H1 (cell line): ENCODE data around the gene MAFG. TPM values are rescaled to one million over a fixed set of nuclear protein-coding genes. Genes with fewer than 3 reads are reported as not detected.

Experiments used
- CTCF ChIA-PET: fragments of 300-600 bp; sonication (Branson Sonifier 250); formaldehyde crosslinking; loops from one replicate; lab custom pipeline; 2021; ENCODE audit not compliant: partially characterized antibody; lab: Charles Lee
- POLR2A ChIA-PET: fragments of 300-600 bp; sonication (Branson Sonifier 250); formaldehyde crosslinking; loops from one replicate; lab custom pipeline; 2021; ENCODE audit warnings: inconsistent platforms; ENCODE audit not compliant: partially characterized antibody; lab: Charles Lee
- DNase-seq, 2 experiments: peaks; one replicate each; pipeline versions ENCODE4 v3.0.0 to v3.0.0-alpha.2; 2010 to 2022; ENCODE audit warnings: low spot score in 2 of 2, low read depth in 1 of 2, mixed read lengths in 1 of 2
- FAIRE-seq: peaks from 2 replicates; lab custom pipeline; 2011; peaks lifted over from hg19 to GRCh38; lab: Jason Lieb, UNC
- H2AFZ ChIP-seq: 2 replicates; pipeline ENCODE4 v1.8.1; 2012; ENCODE audit warnings: low read length, inconsistent platforms
- H2AK5ac ChIP-seq: 2 replicates; pipeline ENCODE4 v1.6.1; 2013; ENCODE audit warnings: low read depth, low read length
- H2BK120ac ChIP-seq: replicated peaks from 2 replicates; pipeline ENCODE3; 2013; ENCODE audit warnings: low read depth, low read length, inconsistent platforms
- H2BK12ac ChIP-seq: 2 replicates; pipeline ENCODE4 v1.6.1; 2013; ENCODE audit warnings: low read depth, low read length
- H2BK15ac ChIP-seq: 2 replicates; pipeline ENCODE4 v1.6.1; 2013; ENCODE audit warnings: low read length
- H2BK20ac ChIP-seq: 2 replicates; pipeline ENCODE4 v1.6.1; 2013; ENCODE audit warnings: low read length
- H2BK5ac ChIP-seq: 2 replicates; pipeline ENCODE4 v1.6.1; 2013; ENCODE audit warnings: low read depth, low read length
- H3K14ac ChIP-seq: 2 replicates; pipeline ENCODE4 v1.6.1; 2013; ENCODE audit warnings: inconsistent platforms; ENCODE audit not compliant: insufficient read length
- H3K18ac ChIP-seq: 2 replicates; pipeline ENCODE4 v1.6.1; 2013; ENCODE audit warnings: low read length; ENCODE audit errors: extremely low read depth
- H3K23ac ChIP-seq: 2 replicates; pipeline ENCODE4 v1.6.1; 2013; ENCODE audit warnings: inconsistent platforms; ENCODE audit not compliant: insufficient read length
- H3K23me2 ChIP-seq: 2 replicates; pipeline ENCODE4 v1.6.1; 2013; ENCODE audit warnings: low read depth, low read length
- H3K27ac ChIP-seq: 2 replicates; pipeline ENCODE4 v1.6.1; 2011; ENCODE audit warnings: low read depth, low read length, inconsistent platforms
- H3K27me3 ChIP-seq, 4 experiments: replicated peaks in 1 of 4; 1 replicate in 1 of 4; 2 replicates in 3 of 4; pipeline versions ENCODE4 v1.6.1 to v1.8.1; 2011 to 2013; ENCODE audit warnings: low read length in 3 of 4, mild to moderate bottlenecking in 3 of 4, inconsistent platforms in 2 of 4, mixed read lengths in 2 of 4, moderate library complexity in 1 of 4; ENCODE audit not compliant: control insufficient read depth in 3 of 4, insufficient read depth in 3 of 4; ENCODE audit errors: extremely low read depth in 1 of 4
- H3K36me3 ChIP-seq, 4 experiments: 2 replicates each; pipeline versions ENCODE4 v1.6.1 to v1.8.1; 2011 to 2013; ENCODE audit warnings: mild to moderate bottlenecking in 4 of 4, low read length in 3 of 4, moderate library complexity in 2 of 4, control low read depth in 1 of 4, inconsistent platforms in 1 of 4; ENCODE audit not compliant: insufficient read depth in 4 of 4, control insufficient read depth in 2 of 4
- H3K4ac ChIP-seq: replicated peaks from 2 replicates; pipeline ENCODE3; 2013; ENCODE audit warnings: low read length, low read depth, mixed read lengths, inconsistent platforms; ENCODE audit not compliant: insufficient read length
- H3K4me1 ChIP-seq, 4 experiments: replicated peaks in 1 of 4; 1 replicate in 1 of 4; 2 replicates in 3 of 4; pipeline versions ENCODE4 v1.6.1 to v1.8.1; 2011 to 2013; ENCODE audit warnings: low read length in 3 of 4, inconsistent platforms in 2 of 4, mixed read lengths in 1 of 4; ENCODE audit not compliant: insufficient read depth in 4 of 4, control insufficient read depth in 3 of 4
- H3K4me2 ChIP-seq, 2 experiments: 2 replicates each; pipeline versions ENCODE4 v1.6.1 to v1.8.1; 2011 to 2013; ENCODE audit warnings: low read depth in 2 of 2, low read length in 2 of 2, control low read depth in 1 of 2, inconsistent platforms in 1 of 2, mild to moderate bottlenecking in 1 of 2; ENCODE audit not compliant: insufficient read depth in 1 of 2
- H3K4me3 ChIP-seq, 4 experiments: fragments of 200-600, 300-600 bp in 1 of 4; sonication (generic), shearing (Covaris generic), sonication (Bioruptor Twin) in 1 of 4; 2 replicates each; pipeline versions ENCODE4 v1.5.1 to v1.8.1; 2011 to 2016; ENCODE audit warnings: low read length in 4 of 4, low read depth in 3 of 4, control low read depth in 2 of 4, inconsistent platforms in 2 of 4, mild to moderate bottlenecking in 2 of 4, mixed read lengths in 1 of 4, moderate library complexity in 1 of 4; ENCODE audit not compliant: insufficient read depth in 2 of 4; ENCODE audit errors: extremely low read depth in 1 of 4
- H3K56ac ChIP-seq: replicated peaks from 2 replicates; pipeline ENCODE3; 2013; ENCODE audit warnings: low read depth, mild to moderate bottlenecking, mixed read lengths, low read length, inconsistent platforms; ENCODE audit not compliant: insufficient read length
- H3K79me1 ChIP-seq: 2 replicates; pipeline ENCODE4 v1.6.1; 2013; ENCODE audit warnings: low read depth, low read length, control low read depth
- H3K79me2 ChIP-seq, 2 experiments: 2 replicates each; pipeline versions ENCODE4 v1.6.1 to v1.8.1; 2012 to 2013; ENCODE audit warnings: low read length in 2 of 2, mild to moderate bottlenecking in 2 of 2, inconsistent platforms in 1 of 2; ENCODE audit not compliant: insufficient read depth in 2 of 2, control insufficient read depth in 1 of 2
- H3K9ac ChIP-seq, 4 experiments: replicated peaks in 1 of 4; 1 replicate in 1 of 4; 2 replicates in 3 of 4; pipeline versions ENCODE4 v1.6.1 to v1.8.1; 2011 to 2013; ENCODE audit warnings: low read depth in 3 of 4, low read length in 3 of 4, control low read depth in 2 of 4, mild to moderate bottlenecking in 2 of 4, moderate library complexity in 2 of 4, inconsistent platforms in 1 of 4; ENCODE audit errors: extremely low read depth in 1 of 4
- H3K9me3 ChIP-seq, 2 experiments: 2 replicates each; pipeline versions ENCODE4 v1.6.1 to v1.8.1; 2012 to 2013; ENCODE audit warnings: mild to moderate bottlenecking in 2 of 2, moderate library complexity in 2 of 2, control low read depth in 1 of 2, inconsistent platforms in 1 of 2, low read depth in 1 of 2, low read length in 1 of 2, mixed read lengths in 1 of 2; ENCODE audit not compliant: insufficient read depth in 2 of 2
- H4K20me1 ChIP-seq, 2 experiments: replicated peaks in 1 of 2; 2 replicates each; pipeline versions ENCODE3 to v1.8.1; 2011 to 2013; ENCODE audit warnings: inconsistent platforms in 2 of 2, low read length in 2 of 2, mild to moderate bottlenecking in 1 of 2; ENCODE audit not compliant: insufficient read depth in 2 of 2, control insufficient read depth in 1 of 2
- H4K5ac ChIP-seq: 2 replicates; pipeline ENCODE4 v1.6.1; 2013; ENCODE audit warnings: low read length, low read depth, mixed read lengths, inconsistent platforms; ENCODE audit not compliant: insufficient read length
- H4K8ac ChIP-seq: 2 replicates; pipeline ENCODE4 v1.8.0; 2013; ENCODE audit warnings: mild to moderate bottlenecking, moderate library complexity, low read length, inconsistent platforms; ENCODE audit not compliant: insufficient read depth; ENCODE audit errors: extremely low read depth
- H4K91ac ChIP-seq: replicated peaks from 2 replicates; pipeline ENCODE3; 2013; ENCODE audit warnings: low read length, mixed read lengths, inconsistent platforms; ENCODE audit not compliant: insufficient read length
- CHD1 ChIP-seq: IDR thresholded peaks from 2 replicates; pipeline ENCODE4 v1.6.1; 2012; ENCODE audit warnings: low read depth, low read length, improper control_type of control experiment
- EZH2 ChIP-seq: fragments of 200-600 bp; sonication (generic); IDR thresholded peaks from 2 replicates; pipeline ENCODE4 v1.7.1; 2012; ENCODE audit warnings: low read depth, mild to moderate bottlenecking, moderate library complexity, low read length, inconsistent platforms; ENCODE audit not compliant: severe bottlenecking
- SIN3A ChIP-seq, 2 experiments: IDR thresholded peaks in 1 of 2; conservative IDR thresholded peaks in 1 of 2; 2 replicates each; pipeline ENCODE4 v1.6.1; 2011 to 2012; ENCODE audit warnings: low read length in 2 of 2, improper control_type of control experiment in 1 of 2, low read depth in 1 of 2, mild to moderate bottlenecking in 1 of 2
- SUZ12 ChIP-seq: fragments of 200-600 bp; sonication (generic); IDR thresholded peaks from 2 replicates; pipeline ENCODE4 v1.6.1; 2012; ENCODE audit warnings: mild to moderate bottlenecking, inconsistent platforms, low read length, moderate library complexity, mixed read lengths
- WGBS, 2 experiments: shearing (Covaris generic) in 1 of 2; methylation state at CpG; one replicate each; pipeline versions ENCODE4 v1.1.6 to v1.1.7; 2013 to 2015; ENCODE audit warnings: low lambda C conversion rate in 2 of 2, mixed read lengths in 2 of 2, inconsistent platforms in 1 of 2, low coverage in 1 of 2, missing lambda C conversion rate in 1 of 2; ENCODE audit not compliant: insufficient replicate concordance in 2 of 2, insufficient coverage in 1 of 2, insufficient read length in 1 of 2; ENCODE audit errors: extremely low coverage in 1 of 2, missing lambda C conversion rate in 1 of 2; 5-methylcytosine and 5-hydroxymethylcytosine counted together
- polyA plus RNA-seq, 7 experiments: library from polyadenylated mRNA; depleted of rRNA in 3 of 7; stranded (reverse) in 5 of 7; unstranded in 2 of 7; fragments of >200 nt in 5 of 7; fragments of 200-250 nt in 2 of 7; gene quantifications; 1 replicate in 5 of 7; 2 replicates in 1 of 7; 4 replicates in 1 of 7; pipeline versions ENCODE4 v1.2.1 to v1.2.3, GENCODE V29; 2011 to 2013; ENCODE audit warnings: missing spikeins in 2 of 7, mixed read lengths in 2 of 7
- total RNA-seq: library from RNA; stranded (reverse); fragmentation: NEBNext Ultra II Directional; extraction: Animal tissue kit (Norgen Biotek cat#: 25700); gene quantifications from 2 replicates; pipeline ENCODE4 v1.2.1, GENCODE V29; 2021
- TF ChIP-seq, protein P1 (sequence below): IDR thresholded peaks from 2 replicates; pipeline ENCODE4 v1.6.1; 2012; ENCODE audit warnings: low read length, inconsistent platforms

MAFG gene
- total and polyA plus RNA-seq, 2 of the 8 experiments (the other 6 are each of a cell fraction or from before 2014, with no cell fraction given): 25.5 to 26.9 TPM

DNA sequence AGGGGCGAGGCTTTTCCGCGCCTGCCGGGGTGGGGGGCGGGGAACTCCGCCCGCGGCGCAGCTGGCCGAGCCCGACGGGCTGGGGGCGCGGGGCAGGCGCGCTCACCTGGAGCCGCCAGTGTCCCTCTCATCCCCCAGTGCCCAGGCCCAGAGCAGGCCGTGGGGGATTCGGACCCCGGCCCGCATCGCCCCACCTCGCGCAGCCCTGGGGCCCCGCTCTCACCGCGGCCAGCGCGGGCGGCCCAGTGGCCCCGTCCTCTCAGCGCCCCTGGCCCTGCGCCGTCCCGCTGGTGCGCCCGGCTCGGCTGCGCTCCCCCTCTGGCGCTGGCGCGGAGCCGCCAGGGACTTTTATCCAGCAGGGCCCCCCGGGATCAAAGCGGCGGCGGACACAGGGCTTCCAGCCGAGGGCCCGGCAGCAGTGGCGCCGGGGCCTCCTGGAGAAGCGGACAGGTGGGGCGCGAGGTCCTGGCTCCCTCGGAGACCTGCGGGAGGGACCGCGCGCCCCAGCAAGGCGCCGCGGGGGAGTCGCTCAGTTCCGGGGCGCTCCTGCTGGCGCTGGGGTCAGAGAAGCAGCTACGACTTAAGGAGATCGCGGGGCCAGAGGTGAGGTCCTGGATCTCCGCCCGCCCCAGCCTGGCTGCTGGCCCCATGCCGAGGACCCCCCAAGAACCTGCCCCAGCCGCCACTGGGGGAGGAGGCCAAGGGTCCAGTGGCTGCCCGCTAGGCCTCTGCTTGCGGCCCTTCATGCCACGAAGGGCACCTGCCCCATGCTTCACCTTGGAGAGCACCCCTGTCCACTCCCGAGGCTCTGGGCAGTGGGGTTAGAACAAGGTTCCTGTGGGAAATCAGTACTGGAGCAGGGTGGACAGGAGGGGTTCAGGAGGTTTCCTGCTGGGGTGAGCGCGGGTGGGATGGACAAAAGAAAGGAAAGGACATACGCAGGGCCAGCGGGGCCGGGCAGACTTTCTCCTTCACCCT, 34.3 kb upstream of the MAFG start:
- peak overlapping the region; percentile 19 to 76; a peak in 3 of 4 replicates for H3K4me2 ChIP-seq
- H3K14ac ChIP-seq: no peak overlapping the region
- H2AK5ac ChIP-seq: no peak overlapping the region
- no peak overlapping the region for H4K91ac ChIP-seq
- H3K4me1 ChIP-seq: peaks cover 0 to 13% (median 7%) of the 10 kb centered on the region in 4 experiments; a peak in 5 of 7 replicates
- no peaks in the 10 kb centered on the region for H3K79me2 ChIP-seq
- H2BK5ac ChIP-seq: no peak overlapping the region
- H3K36me3 ChIP-seq: peaks cover 0 to 13% (median 0%) of the 10 kb centered on the region in 4 experiments; a peak in 1 of 8 replicates
- DNase-seq: peak in 1 of 2 experiments; percentile 64
- no peak overlapping the region for H3K27ac ChIP-seq
- peaks cover 46 to 84% (median 71%) of the 10 kb centered on the region in 4 experiments for H3K27me3 ChIP-seq
- no peaks in the 10 kb centered on the region for H3K79me1 ChIP-seq
- no peak overlapping the region for H2BK12ac ChIP-seq
- H2BK20ac ChIP-seq: no peak overlapping the region
- H2BK120ac ChIP-seq: no peak overlapping the region
- H2BK15ac ChIP-seq: peak overlapping the region; percentile 19; the same call in 1 of the 2 replicates
- POLR2A ChIA-PET: interaction anchor here (1.1 to 3.0 kb wide), 6 partner anchors 15 to 58 kb away, joined by 3 to 14 read pairs (median 5); partner anchors contain the start of genes ASPSCR1, MAFG and PYCR1
- no peak overlapping the region for H3K9ac ChIP-seq
- peak overlapping the region; percentile 19; the same call in 1 of the 2 replicates for H4K8ac ChIP-seq
- no peak overlapping the region for H4K5ac ChIP-seq
- H3K23me2 ChIP-seq: peaks cover 4% of the 10 kb centered on the region; the same call in 1 of the 2 replicates
- H3K4me3 ChIP-seq: peak overlapping the region in 3 of 4 experiments; percentile 10 to 53 (median 14); a peak in 4 of 8 replicates
- H3K18ac ChIP-seq: no peak overlapping the region
- TF ChIP-seq, protein P1, sequence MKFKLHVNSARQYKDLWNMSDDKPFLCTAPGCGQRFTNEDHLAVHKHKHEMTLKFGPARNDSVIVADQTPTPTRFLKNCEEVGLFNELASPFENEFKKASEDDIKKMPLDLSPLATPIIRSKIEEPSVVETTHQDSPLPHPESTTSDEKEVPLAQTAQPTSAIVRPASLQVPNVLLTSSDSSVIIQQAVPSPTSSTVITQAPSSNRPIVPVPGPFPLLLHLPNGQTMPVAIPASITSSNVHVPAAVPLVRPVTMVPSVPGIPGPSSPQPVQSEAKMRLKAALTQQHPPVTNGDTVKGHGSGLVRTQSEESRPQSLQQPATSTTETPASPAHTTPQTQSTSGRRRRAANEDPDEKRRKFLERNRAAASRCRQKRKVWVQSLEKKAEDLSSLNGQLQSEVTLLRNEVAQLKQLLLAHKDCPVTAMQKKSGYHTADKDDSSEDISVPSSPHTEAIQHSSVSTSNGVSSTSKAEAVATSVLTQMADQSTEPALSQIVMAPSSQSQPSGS: no peak
- TF ChIP-seq EZH2 (peak; percentile 63), SIN3A (conservative IDR thresholded peaks at IDR 0.05 in 1 of 2, IDR thresholded peaks at IDR 0.05 in 1 of 2; ENCODE audit: low read depth in 1 of 2, low read length in 2 of 2) (no peak), SUZ12 (peak; percentile 34), CHD1 (no peak)
- TF ChIP-seq, all 59 proteins: peak for 2
- Histone ChIP-seq H3K23ac (no peak overlapping the region), H4K20me1 (peaks cover 2 to 3% of the 10 kb centered on the region in 2 experiments), H3K4ac (no peak overlapping the region), H2AFZ (no peak overlapping the region), H3K56ac (no peak overlapping the region), H3K9me3 (no peaks in the 10 kb centered on the region)
- no peak for FAIRE-seq
- WGBS, 2 experiments: 24% methylated on average over 40 of the region's 82 CpGs; no CpG with 5 or more reads in 1 of the 2 experiments
- CTCF ChIA-PET: interaction anchor here (0.8 to 5.1 kb wide), 7 partner anchors 14 to 37 kb away, joined by 3 to 22 read pairs (median 4); partner anchors contain the start of gene ASPSCR1
